GM21423 (cell line): Measurements from ENCODE around the gene RNF212.
"Not testable (repeated sequence)": the region's sequence is repeated elsewhere in the genome, so short reads cannot be mapped to it uniquely, and the experiment has no call there.

Experiments used
- ATAC-seq: cut with Tn5 transposase; IDR thresholded peaks from one replicate; pipeline ENCODE4 v1.9.1; 2021; ENCODE audit warnings: mild to moderate bottlenecking, moderate library complexity; ENCODE audit not compliant: unreplicated experiment

The RNF212 gene, protein sequence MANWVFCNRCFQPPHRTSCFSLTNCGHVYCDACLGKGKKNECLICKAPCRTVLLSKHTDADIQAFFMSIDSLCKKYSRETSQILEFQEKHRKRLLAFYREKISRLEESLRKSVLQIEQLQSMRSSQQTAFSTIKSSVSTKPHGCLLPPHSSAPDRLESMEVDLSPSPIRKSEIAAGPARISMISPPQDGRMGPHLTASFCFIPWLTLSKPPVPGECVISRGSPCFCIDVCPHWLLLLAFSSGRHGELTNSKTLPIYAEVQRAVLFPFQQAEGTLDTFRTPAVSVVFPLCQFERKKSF

DNA sequence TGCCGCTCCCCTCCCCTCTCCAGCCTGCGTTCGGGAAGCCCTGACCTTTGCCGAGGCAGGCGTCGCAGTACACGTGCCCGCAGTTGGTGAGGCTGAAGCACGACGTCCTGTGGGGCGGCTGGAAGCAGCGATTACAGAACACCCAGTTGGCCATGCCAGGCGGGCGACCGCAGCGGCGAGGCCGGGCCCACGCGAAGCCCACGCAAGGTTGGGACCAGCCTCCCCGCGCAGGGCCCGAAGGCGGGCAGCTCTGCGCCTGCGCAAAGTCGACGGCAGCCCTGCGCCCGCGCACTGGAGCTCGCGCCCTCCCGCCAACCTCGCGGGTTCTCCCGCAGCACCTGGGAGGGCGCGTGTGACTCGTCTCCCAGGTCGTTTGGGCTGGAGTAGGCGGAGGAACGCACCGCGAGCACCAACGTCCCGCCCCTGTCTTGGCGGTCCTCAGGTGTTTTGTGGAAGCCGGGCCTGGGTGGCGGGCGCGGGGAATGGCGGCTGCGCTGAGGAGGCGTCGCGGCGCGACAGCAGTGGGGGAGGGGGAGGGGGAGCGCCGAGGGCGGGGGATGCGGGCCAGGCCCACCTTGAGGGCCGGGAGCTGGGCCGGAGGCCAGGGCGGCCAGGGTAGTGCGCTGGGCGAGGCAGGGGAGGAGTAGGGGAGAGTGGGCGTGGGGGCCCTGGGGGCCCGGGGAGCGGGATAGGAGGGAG lies at the start of gene RNF212:
RNF212 (minus strand) TSS at position 254 of the 699 bp plus-strand sequence; CDS start at position 154, 100 bp downstream.
- no peak for ATAC-seq

DNA sequence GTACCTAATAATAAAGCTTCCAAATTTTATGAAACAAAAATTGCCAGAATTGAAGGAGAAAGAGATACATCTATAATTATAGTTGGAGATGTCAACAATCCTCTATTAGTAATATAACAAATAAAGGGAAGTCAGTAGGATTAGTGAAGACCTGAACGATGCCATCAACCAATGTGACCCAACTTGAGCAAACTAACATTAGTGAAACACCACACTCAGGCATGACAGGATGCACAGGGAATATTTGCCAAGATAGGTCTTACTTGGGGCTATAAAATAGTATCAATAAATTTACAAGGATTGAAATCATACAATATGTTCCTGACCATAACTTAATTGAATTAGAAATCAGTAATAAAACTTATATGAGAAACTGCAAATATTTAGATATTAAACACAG lies 47.0 kb upstream of the RNF212 start:
- ATAC-seq, result no peak

GRCh38 chr4:1156069-1156468 lies 42.7 kb upstream of the RNF212 start:
- no peak for ATAC-seq

DNA sequence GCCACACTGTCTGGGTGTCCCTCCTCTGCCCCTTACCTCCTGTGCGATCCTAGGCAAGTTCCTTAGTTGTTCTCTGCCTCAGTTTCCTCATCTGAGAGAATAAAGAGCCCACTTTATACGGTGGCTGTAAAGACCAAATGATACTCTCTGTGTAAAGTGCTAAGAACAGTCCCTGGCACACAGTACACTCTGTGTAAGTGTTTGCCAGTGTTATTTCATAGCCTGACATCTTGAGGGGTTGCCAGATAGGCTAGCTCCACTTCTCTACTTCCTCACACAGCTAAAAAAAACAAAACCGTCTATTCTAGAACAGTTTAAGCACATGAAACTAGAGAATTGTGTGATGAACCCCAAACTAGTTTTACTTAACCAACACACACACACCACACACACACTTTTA lies 42.0 kb upstream of the RNF212 start:
- ATAC-seq, result no peak

- no peak for ATAC-seq
Measured at GRCh38 chr4:1154523-1155182, 41.3 kb upstream of the RNF212 start.

- no peak for ATAC-seq
Measured at GRCh38 chr4:1154126-1154522, 40.8 kb upstream of the RNF212 start.

GRCh38 chr4:1153567-1154090 lies 40.3 kb upstream of the RNF212 start:
- no peak for ATAC-seq

DNA sequence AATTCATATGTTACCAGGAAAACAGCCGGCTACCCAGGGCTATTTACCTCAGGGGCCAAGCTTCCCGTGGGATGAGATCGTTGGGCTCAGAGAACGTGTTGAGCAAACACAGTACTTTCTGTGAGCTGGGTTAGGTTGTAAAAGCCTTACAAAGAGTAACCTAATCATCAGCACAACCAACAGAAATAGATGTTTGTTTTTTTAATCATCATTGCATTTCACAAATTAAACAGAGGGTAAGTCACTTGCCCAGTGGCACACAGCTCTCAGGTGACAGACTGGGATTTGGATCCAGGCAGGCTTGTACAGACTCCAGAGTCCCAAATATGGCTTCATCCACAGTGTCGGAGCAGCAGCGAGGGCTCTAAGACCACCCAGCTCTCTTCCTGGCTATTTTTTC lies 38.9 kb upstream of the RNF212 start:
- no peak for ATAC-seq

DNA sequence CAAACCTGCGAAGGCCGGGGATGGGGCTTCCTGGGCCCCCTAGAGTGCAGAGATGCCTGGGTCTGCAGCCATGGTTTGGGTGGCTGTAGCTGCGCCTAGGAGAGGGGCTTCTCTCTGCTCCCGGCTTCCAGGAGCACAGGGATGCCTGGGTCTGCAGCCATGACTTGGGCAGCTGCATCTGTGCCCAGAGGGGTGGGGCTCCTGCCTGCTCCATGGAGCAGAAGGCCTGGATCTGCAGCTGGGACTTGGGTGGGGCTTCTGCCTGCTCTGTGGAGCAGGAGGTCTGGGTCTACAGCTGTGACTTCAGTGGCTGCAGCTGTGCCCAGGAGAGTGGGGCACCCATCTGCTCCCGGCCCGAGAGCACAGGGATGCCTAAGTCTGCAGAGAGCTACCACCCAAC lies 38.2 kb upstream of the RNF212 start:
- no peak for ATAC-seq

- no peak for ATAC-seq
Measured at GRCh38 chr4:1150875-1151274, 37.5 kb upstream of the RNF212 start.

DNA sequence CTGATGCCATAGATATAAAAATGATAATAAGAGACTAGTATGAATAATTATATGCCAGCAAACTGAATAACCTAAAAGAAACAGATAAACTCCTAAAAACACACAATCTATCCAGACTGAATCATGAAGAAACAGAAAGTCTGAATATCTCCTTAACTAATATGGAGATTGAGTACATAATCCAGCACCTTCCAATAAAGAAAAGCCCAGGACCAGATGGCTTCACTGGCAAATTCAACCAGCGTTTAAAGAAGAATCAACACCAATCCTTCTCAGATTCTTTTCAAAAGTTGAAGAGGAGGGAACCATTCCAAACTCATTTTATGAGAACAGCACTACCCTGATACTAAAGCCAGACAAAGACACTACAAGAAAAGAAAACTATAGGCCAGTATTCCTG lies 26.5 kb upstream of the RNF212 start:
- ATAC-seq, result no peak

DNA sequence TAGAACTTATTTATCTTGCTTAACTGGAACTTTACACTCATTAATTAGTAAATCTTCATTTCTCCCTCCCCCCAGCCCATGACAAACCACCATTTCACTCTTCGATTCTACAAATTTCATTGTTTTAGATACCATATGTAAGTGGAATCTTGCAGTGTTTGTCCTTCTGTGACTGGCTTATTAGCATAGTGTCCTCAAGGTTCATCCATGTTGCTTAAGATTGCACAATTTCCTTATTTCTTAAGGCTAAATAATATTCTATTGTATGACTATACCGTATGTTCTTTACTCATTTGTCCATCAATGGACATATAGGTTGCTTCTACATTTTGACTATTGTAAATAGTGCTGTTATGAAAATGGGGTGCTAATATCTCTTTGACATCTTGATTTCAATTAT lies 24.5 kb upstream of the RNF212 start:
- ATAC-seq, result no peak

DNA sequence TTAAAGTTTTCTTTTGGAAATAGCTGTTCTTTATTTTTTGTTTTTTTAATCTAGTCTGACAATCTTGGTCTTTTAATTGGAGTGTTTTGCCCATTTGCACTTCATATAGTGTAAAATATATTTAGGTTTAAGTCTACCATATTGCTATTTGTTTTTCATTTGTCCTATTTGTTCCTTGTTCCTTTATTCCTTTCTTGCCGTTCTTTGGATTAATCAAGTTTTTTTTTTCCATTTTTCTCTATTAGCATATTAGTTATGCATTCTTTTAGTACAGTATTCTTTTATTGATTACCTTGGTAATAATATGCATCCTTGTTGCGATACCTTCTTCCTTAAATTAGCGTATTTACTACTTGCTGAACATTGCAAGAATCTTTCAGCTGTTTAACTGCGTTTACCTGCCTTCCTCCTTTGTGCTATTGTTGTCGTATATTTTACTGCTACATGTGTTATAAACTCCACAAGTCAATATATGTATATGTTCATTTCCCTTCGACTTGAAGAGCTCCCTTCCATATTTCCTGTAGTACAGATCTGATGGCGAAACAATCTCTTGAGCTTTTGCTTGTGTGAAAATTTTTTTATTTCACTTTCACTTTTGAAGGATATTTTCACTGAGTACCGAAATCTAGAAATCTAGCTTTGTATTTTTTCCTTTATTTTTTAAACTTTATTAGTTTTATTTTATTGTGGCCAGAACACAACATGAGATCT lies 23.9 kb upstream of the RNF212 start:
- no peak for ATAC-seq

DNA sequence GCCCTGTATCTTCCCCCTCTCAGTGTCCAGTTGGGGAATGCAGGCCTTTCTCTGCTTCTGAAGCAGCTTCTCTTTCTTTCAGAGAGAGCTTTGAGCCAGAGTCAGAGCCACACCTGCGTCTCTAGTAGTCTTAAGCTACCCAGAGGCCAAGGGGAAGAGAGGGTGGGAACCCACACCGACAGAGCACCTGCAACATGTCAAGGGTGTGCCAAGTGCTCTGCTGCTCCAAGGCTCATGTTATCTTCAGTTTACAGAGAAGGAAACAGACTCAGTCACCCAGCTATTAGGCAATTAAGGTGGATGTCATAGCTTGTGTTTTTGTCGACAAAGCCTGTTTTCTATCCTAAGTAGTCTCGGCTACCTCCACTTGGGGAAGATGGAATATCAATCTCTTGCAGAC lies 22.7 kb upstream of the RNF212 start:
- no peak for ATAC-seq

GRCh38 chr4:1133033-1133432 lies 19.7 kb upstream of the RNF212 start:
- no peak for ATAC-seq

GRCh38 chr4:1130316-1131186 lies 17.2 kb upstream of the RNF212 start:
- ATAC-seq, result peak; percentile 73

- ATAC-seq, result no peak
Measured at GRCh38 chr4:1126506-1126905, 13.1 kb upstream of the RNF212 start.

GRCh38 chr4:1125466-1125865 lies 12.1 kb upstream of the RNF212 start:
- ATAC-seq, result not testable (repeated sequence)

- ATAC-seq, result no peak
Measured at GRCh38 chr4:1124818-1125217, 11.5 kb upstream of the RNF212 start.

GRCh38 chr4:1122505-1122904 lies 9.1 kb upstream of the RNF212 start:
- ATAC-seq, result no peak
